ENCODE measurements around the gene TRAF3IP3. TPM values are rescaled to one million over a fixed set of nuclear protein-coding genes. Genes with fewer than 3 reads are reported as not detected.

The TRAF3IP3 gene
- total RNA-seq, 1 experiment from 2014 or later: not detected

DNA sequence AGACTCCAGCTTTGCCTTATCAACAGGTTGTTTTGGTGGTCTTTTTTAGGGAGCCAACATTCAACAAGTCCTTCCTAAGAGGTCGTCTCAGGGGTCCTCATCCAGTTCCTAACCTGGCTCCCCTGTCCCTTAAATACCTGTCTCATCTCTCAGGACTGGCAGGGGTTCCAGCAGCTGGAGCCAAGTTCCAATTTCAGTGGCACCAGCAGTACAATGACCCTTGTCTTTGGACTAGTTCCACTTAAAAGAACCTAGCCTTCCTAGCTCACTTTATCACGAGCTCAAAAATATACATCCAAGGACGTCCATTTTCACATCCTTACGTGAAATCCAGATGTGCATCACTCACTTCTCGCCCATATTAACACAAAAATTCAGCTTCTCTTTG lies 18.7 kb upstream of the TRAF3IP3 start:
- Histone ChIP-seq H3K27me3 (ENCODE audit: insufficient read depth, low read length) (no peaks in the 10 kb centered on the region), H2BK20ac (ENCODE audit: low read depth, low read length, poor library complexity, severe bottlenecking) (no peak overlapping the region), H3K56ac (ENCODE audit: insufficient read length, low read depth, low read length) (no peak overlapping the region), H4K20me1 (ENCODE audit: control insufficient read depth, insufficient read depth, insufficient read length) (no peaks in the 10 kb centered on the region), H3K4me1 (ENCODE audit: insufficient read depth, low read length) (no peaks in the 10 kb centered on the region), H3K23ac (ENCODE audit: insufficient read length, low read depth, low read length) (no peak overlapping the region), H4K91ac (ENCODE audit: insufficient read length, low read depth, low read length) (no peak overlapping the region), H4K8ac (replicated peaks; ENCODE audit: insufficient read length, low read depth, low read length) (no peak overlapping the region), H3K79me1 (ENCODE audit: insufficient read depth, low read depth, low read length, poor library complexity, severe bottlenecking) (no peaks in the 10 kb centered on the region), H3K9me3 (ENCODE audit: control insufficient read depth, low read depth, low read length) (no peaks in the 10 kb centered on the region), H3K4ac (ENCODE audit: low read depth, low read length) (no peak overlapping the region), H3K79me2 (ENCODE audit: insufficient read depth, low read length) (no peaks in the 10 kb centered on the region), H2BK120ac (ENCODE audit: low read depth, low read length, poor library complexity, severe bottlenecking) (no peak overlapping the region), H3T11ph (ENCODE audit: low read length) (no peak overlapping the region), H4K5ac (ENCODE audit: insufficient read length, low read depth, low read length) (no peak overlapping the region), H3K4me2 (ENCODE audit: insufficient read depth, insufficient read length, low read length) (no peak overlapping the region), H3K23me2 (ENCODE audit: insufficient read length, low read depth, low read length, poor library complexity, severe bottlenecking) (no peaks in the 10 kb centered on the region), H2BK12ac (ENCODE audit: insufficient read length, low read depth, low read length) (no peak overlapping the region), H3K14ac (ENCODE audit: insufficient read depth, low read length) (no peak overlapping the region), H2BK15ac (ENCODE audit: low read depth, low read length) (no peak overlapping the region), H3K18ac (ENCODE audit: insufficient read length, low read depth, low read length) (no peak overlapping the region), H2AK5ac (ENCODE audit: insufficient read length, low read length) (no peak overlapping the region), H3K9ac (ENCODE audit: extremely low read depth, insufficient read length, low read length) (no peak overlapping the region), H3K27ac (ENCODE audit: insufficient read length, low read depth, low read length) (no peak overlapping the region), H2AFZ (ENCODE audit: low read length) (no peak overlapping the region), H2BK5ac (ENCODE audit: insufficient read length, low read length) (no peak overlapping the region)
- H3K27ac Mint-ChIP-seq: no peak overlapping the region
- no peak for DNase-seq
- H3K36me3 Mint-ChIP-seq (ENCODE audit: insufficient read depth in 1 of 3, low read depth in 3 of 3): no peaks in the 10 kb centered on the region
- no CpG with 5 or more reads among the region's 5 CpGs for WGBS (ENCODE audit: extremely low coverage, insufficient read length, low lambda C conversion rate)
- peaks cover 30% of the 10 kb centered on the region for H3K27me3 Mint-ChIP-seq (ENCODE audit: low read depth)
- no peaks in the 10 kb centered on the region for H3K4me1 Mint-ChIP-seq
- TF ChIP-seq, protein P1, sequence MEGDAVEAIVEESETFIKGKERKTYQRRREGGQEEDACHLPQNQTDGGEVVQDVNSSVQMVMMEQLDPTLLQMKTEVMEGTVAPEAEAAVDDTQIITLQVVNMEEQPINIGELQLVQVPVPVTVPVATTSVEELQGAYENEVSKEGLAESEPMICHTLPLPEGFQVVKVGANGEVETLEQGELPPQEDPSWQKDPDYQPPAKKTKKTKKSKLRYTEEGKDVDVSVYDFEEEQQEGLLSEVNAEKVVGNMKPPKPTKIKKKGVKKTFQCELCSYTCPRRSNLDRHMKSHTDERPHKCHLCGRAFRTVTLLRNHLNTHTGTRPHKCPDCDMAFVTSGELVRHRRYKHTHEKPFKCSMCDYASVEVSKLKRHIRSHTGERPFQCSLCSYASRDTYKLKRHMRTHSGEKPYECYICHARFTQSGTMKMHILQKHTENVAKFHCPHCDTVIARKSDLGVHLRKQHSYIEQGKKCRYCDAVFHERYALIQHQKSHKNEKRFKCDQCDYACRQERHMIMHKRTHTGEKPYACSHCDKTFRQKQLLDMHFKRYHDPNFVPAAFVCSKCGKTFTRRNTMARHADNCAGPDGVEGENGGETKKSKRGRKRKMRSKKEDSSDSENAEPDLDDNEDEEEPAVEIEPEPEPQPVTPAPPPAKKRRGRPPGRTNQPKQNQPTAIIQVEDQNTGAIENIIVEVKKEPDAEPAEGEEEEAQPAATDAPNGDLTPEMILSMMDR (conservative IDR thresholded peaks at IDR 0.05): no peak
- H3K9me3 Mint-ChIP-seq: no peaks in the 10 kb centered on the region
- no peak overlapping the region for H3K4me3 Mint-ChIP-seq
